ENCODE data around the gene TMC4.

DNA sequence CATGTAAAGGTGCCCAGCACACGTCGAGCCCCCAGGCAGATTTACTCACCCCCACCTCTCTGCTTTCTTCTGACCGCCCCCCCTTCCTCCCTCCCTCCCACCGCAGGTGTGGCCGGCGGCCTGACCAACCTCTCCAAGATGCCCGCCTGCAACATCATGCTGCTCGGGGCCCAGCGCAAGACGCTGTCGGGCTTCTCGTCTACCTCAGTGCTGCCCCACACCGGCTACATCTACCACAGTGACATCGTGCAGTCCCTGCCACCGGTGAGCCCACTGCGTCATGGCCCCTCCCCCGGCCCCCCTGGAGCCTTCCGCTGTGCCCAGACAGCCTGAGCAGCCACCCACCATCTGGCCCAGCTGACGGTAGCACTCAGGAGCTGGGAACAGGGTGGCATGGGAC is 48.6 kb downstream of the TMC4 start:
- no peak for TF ChIP-seq POLR2AphosphoS5 (IDR thresholded peaks at IDR 0.05)
- no peak for TF ChIP-seq POLR2A (IDR thresholded peaks at IDR 0.05)
- TF ChIP-seq, protein P1, sequence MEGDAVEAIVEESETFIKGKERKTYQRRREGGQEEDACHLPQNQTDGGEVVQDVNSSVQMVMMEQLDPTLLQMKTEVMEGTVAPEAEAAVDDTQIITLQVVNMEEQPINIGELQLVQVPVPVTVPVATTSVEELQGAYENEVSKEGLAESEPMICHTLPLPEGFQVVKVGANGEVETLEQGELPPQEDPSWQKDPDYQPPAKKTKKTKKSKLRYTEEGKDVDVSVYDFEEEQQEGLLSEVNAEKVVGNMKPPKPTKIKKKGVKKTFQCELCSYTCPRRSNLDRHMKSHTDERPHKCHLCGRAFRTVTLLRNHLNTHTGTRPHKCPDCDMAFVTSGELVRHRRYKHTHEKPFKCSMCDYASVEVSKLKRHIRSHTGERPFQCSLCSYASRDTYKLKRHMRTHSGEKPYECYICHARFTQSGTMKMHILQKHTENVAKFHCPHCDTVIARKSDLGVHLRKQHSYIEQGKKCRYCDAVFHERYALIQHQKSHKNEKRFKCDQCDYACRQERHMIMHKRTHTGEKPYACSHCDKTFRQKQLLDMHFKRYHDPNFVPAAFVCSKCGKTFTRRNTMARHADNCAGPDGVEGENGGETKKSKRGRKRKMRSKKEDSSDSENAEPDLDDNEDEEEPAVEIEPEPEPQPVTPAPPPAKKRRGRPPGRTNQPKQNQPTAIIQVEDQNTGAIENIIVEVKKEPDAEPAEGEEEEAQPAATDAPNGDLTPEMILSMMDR (IDR thresholded peaks at IDR 0.05) = no peak
- no peak for TF ChIP-seq EP300 (IDR thresholded peaks at IDR 0.05; ENCODE audit: low read depth)
